Measurements from ENCODE around the gene CECR2.

The CECR2 gene

GRCh38 chr22:17451316-17451715, 82.1 kb downstream of the CECR2 start:
- H3K4me3 ChIP-seq: no peak overlapping the region
- TF ChIP-seq, protein P1, sequence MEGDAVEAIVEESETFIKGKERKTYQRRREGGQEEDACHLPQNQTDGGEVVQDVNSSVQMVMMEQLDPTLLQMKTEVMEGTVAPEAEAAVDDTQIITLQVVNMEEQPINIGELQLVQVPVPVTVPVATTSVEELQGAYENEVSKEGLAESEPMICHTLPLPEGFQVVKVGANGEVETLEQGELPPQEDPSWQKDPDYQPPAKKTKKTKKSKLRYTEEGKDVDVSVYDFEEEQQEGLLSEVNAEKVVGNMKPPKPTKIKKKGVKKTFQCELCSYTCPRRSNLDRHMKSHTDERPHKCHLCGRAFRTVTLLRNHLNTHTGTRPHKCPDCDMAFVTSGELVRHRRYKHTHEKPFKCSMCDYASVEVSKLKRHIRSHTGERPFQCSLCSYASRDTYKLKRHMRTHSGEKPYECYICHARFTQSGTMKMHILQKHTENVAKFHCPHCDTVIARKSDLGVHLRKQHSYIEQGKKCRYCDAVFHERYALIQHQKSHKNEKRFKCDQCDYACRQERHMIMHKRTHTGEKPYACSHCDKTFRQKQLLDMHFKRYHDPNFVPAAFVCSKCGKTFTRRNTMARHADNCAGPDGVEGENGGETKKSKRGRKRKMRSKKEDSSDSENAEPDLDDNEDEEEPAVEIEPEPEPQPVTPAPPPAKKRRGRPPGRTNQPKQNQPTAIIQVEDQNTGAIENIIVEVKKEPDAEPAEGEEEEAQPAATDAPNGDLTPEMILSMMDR (IDR thresholded peaks at IDR 0.05): no peak
- no peaks in the 10 kb centered on the region for H3K4me1 ChIP-seq
- H3K27me3 ChIP-seq: no peaks in the 10 kb centered on the region
- H3K9me3 ChIP-seq: peaks cover 0 to 6% (median 0%) of the 10 kb centered on the region in 3 donors
- no peaks in the 10 kb centered on the region for H3K36me3 ChIP-seq
- no peak for DNase-seq
- H3K27ac ChIP-seq: no peak overlapping the region
- intact Hi-C loops (cut with DNase I; ENCODE audit: low total_unique reads): no loop called here

DNA sequence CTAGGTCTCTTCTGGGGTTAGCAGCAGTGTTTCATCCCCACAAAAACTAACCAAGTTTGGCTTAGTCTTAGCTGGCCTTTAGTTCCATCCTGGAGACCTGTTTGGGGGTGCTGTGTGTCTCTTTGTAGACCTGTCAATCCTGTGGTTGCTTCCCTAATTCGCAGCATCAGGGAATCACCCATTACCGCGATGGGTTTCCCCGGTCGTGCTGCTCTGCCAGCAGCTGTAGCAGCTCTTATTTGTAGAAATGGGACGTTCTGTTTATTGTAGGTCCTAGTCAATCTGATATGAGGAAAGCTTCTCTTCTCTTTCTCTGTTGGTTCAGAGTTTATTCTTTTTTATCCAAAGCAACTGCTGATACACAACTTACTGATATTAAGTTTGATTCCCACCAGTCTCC, 91.6 kb downstream of the CECR2 start:
- no peaks in the 10 kb centered on the region for H3K9me3 ChIP-seq
- intact Hi-C loops (cut with DNase I; ENCODE audit: low total_unique reads): no loop called here
- no peaks in the 10 kb centered on the region for H3K4me1 ChIP-seq
- no peak for DNase-seq
- no peak overlapping the region for H3K27ac ChIP-seq
- no peak overlapping the region for H3K4me3 ChIP-seq
- no peaks in the 10 kb centered on the region for H3K27me3 ChIP-seq
- no peaks in the 10 kb centered on the region for H3K36me3 ChIP-seq
- TF ChIP-seq, protein P1 (IDR thresholded peaks at IDR 0.05): no peak

GRCh38 chr22:17470880-17471500, 101.7 kb downstream of the CECR2 start:
- intact Hi-C loops (cut with DNase I; ENCODE audit: low total_unique reads): no loop called here
- Histone ChIP-seq H3K27me3 (peaks cover 0 to 22% of the 10 kb centered on the region in 2 donors), H3K36me3 (no peaks in the 10 kb centered on the region), H3K4me1 (no peaks in the 10 kb centered on the region), H3K27ac (no peak overlapping the region), H3K9me3 (no peaks in the 10 kb centered on the region), H3K4me3 (no peak overlapping the region)
- no peak for DNase-seq
- TF ChIP-seq, protein P1 (IDR thresholded peaks at IDR 0.05): no peak

- Histone ChIP-seq H3K27ac (no peak overlapping the region), H3K27me3 (peaks cover 0 to 22% of the 10 kb centered on the region in 2 donors)
Measured at GRCh38 chr22:17471886-17472535, 102.8 kb downstream of the CECR2 start.

DNA sequence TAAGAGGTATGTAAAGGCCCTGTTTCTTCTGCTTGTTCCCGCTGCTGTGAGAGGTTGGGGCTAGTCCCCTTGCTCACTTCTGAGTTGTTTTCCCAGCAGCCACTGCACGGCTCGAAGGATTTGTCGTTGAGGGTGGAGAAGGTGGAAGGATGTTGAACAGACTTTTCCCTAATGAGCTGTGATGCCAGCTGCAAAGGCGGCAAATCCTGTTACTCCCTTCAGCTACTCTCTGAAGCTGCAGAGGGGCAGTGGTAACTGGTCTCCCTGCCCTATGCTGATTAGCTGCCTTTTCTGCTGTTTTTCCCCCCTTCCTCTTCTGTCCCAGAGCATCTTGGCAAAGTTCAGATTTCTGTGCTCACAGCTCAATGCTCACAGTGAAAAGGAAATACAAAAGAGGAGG, 103.7 kb downstream of the CECR2 start:
- TF ChIP-seq, protein P1 (IDR thresholded peaks at IDR 0.05): no peak
- H3K27ac ChIP-seq: no peak overlapping the region
- no peak for DNase-seq

More at GRCh38 chr22:17471886-17472535, 102.8 kb downstream of the CECR2 start:
- H3K4me1 ChIP-seq: no peaks in the 10 kb centered on the region
- no peak for DNase-seq
- no peaks in the 10 kb centered on the region for H3K9me3 ChIP-seq
- TF ChIP-seq, protein P1 (IDR thresholded peaks at IDR 0.05): no peak
- intact Hi-C loops (cut with DNase I; ENCODE audit: low total_unique reads): no loop called here
- H3K36me3 ChIP-seq: no peaks in the 10 kb centered on the region
- H3K4me3 ChIP-seq: no peak overlapping the region

More for the DNA sequence above, 103.7 kb downstream of the CECR2 start:
- no peak overlapping the region for H3K4me3 ChIP-seq
- H3K4me1 ChIP-seq: no peaks in the 10 kb centered on the region
- no peaks in the 10 kb centered on the region for H3K36me3 ChIP-seq
- H3K9me3 ChIP-seq: no peaks in the 10 kb centered on the region
- intact Hi-C loops (cut with DNase I; ENCODE audit: low total_unique reads): no loop called here
- peaks cover 0 to 20% of the 10 kb centered on the region in 2 donors for H3K27me3 ChIP-seq

Data from tibial artery (tissue), 4 donors.